Gastroesophageal sphincter (tissue), 3 donors: ENCODE results near the gene LHFPL2.

Experiments used
- POLR2A ChIP-seq, 2 donors: fragments of 450-650 bp; IDR thresholded peaks; one replicate each; pipeline ENCODE4 v1.6.1; 2017; ENCODE audit warnings: antibody characterized with exemption in 2 of 2, mild to moderate bottlenecking in 2 of 2, moderate library complexity in 1 of 2
- POLR2AphosphoS5 ChIP-seq: sonication (generic); formaldehyde crosslinking; IDR thresholded peaks from one replicate; pipeline ENCODE4 v1.6.1; 2017; ENCODE audit warnings: antibody characterized with exemption
- TF ChIP-seq, protein P1 (sequence below), 4 experiments: fragments of 200-600 bp in 2 of 4; fragments of 450-650 bp in 2 of 4; sonication (generic) in 1 of 4; IDR thresholded peaks; one replicate each; pipeline ENCODE4 v1.5.1; 2017 to 2019; ENCODE audit warnings: antibody characterized with exemption in 4 of 4, mild to moderate bottlenecking in 2 of 4, moderate library complexity in 2 of 4

DNA sequence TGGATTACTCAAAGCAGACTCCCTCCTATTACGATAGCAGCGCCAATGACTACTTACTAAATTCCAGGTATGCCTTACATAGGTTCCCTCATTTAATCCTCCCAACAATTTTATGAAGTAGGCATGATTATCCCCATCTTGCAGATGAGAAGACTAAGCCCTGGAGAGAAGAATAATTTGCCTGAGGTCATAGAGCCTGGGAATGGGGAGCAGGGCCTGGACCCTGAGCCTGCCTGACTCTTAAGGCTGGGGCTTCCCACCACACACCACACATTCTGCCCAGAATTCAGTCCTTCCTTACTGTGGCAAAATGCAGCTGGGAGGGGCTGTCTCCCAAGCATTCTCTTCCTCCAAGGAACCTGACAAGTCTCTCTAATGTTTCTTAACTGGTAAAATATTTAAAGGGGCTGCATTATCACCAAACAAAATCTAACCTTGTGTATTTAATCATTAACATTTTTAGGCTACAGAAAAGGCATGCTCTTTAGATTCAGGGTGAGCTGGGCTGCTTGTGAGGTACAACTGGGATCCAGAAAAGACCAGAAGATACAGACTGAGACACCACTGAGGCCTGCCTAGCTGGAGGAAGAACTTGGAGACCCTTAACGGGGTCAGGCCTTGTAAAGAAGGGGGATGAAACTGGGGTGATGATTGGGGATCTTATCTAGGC lies 26.1 kb downstream of the LHFPL2 start:
- TF ChIP-seq POLR2AphosphoS5 (no peak), POLR2A (IDR thresholded peaks at IDR 0.05) (no peak)
- TF ChIP-seq, protein P1, sequence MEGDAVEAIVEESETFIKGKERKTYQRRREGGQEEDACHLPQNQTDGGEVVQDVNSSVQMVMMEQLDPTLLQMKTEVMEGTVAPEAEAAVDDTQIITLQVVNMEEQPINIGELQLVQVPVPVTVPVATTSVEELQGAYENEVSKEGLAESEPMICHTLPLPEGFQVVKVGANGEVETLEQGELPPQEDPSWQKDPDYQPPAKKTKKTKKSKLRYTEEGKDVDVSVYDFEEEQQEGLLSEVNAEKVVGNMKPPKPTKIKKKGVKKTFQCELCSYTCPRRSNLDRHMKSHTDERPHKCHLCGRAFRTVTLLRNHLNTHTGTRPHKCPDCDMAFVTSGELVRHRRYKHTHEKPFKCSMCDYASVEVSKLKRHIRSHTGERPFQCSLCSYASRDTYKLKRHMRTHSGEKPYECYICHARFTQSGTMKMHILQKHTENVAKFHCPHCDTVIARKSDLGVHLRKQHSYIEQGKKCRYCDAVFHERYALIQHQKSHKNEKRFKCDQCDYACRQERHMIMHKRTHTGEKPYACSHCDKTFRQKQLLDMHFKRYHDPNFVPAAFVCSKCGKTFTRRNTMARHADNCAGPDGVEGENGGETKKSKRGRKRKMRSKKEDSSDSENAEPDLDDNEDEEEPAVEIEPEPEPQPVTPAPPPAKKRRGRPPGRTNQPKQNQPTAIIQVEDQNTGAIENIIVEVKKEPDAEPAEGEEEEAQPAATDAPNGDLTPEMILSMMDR (IDR thresholded peaks at IDR 0.05): no peak
